K562 (cell line): ENCODE measurements around the gene KCNQ2. TPM values are rescaled to one million over a fixed set of nuclear protein-coding genes. Genes with fewer than 3 reads are reported as not detected.

Experiments
- ATAC-seq: fragments of 200-7000 bp; cut with Tn5 transposase; 3 replicates; pipeline ENCODE4 v1.9.1; 2020; ENCODE audit warnings: moderate library complexity
- BruUV-seq: library from RNA; stranded (reverse); fragments of 400-500 nt; replicated peaks from 2 replicates; lab custom pipeline; 2021; lab: Mats Ljungman, UMichigan
- CTCF ChIA-PET: fragments of 300-600 bp; formaldehyde crosslinking; extraction: SDS; loops from one replicate; lab custom pipeline; 2021; ENCODE audit warnings: low intra/inter-chr PET ratio; lab: Yijun Ruan, JAX
- POLR2A ChIA-PET: fragments of 300-600, 350-650 bp; sonication (Branson Sonifier 250); formaldehyde crosslinking; extraction: SDS; loops from one replicate; lab custom pipeline; 2021; ENCODE audit warnings: antibody characterized with exemption, inconsistent platforms; lab: Yijun Ruan, JAX
- DNase-seq, 4 experiments: peaks; one replicate each; pipeline versions ENCODE4 v3.0.0 to v3.0.0-alpha.2; 2011 to 2018; ENCODE audit warnings: low spot score in 3 of 4, mixed read lengths in 3 of 4; ENCODE audit errors: extremely low read depth in 1 of 4
- FAIRE-seq: peaks from 2 replicates; lab custom pipeline; 2011; peaks lifted over from hg19 to GRCh38; lab: Jason Lieb, UNC
- H2AFZ ChIP-seq: 2 replicates; pipeline ENCODE4 v1.6.0; 2011; ENCODE audit warnings: low read depth, low read length, control low read depth, inconsistent platforms
- H3K27ac ChIP-seq: fragments of 200-600 bp; 3 replicates; pipeline ENCODE4 v1.8.0; 2011; ENCODE audit warnings: low read depth, mild to moderate bottlenecking, control low read depth, inconsistent platforms, low read length, moderate library complexity, mixed read lengths; ENCODE audit errors: extremely low read depth
- H3K27me3 ChIP-seq, 2 experiments: fragments of 300-600 bp in 1 of 2; 2 replicates in 1 of 2; 3 replicates in 1 of 2; pipeline versions ENCODE4 v1.6.0 to v1.8.0; 2011; ENCODE audit warnings: inconsistent platforms in 2 of 2, low read length in 2 of 2, mild to moderate bottlenecking in 1 of 2, mixed read lengths in 1 of 2, moderate library complexity in 1 of 2; ENCODE audit not compliant: control insufficient read depth in 2 of 2, insufficient read depth in 2 of 2
- H3K36me3 ChIP-seq: fragments of 300-600 bp; 3 replicates; pipeline ENCODE4 v1.8.0; 2011; ENCODE audit warnings: mild to moderate bottlenecking, low read length, inconsistent platforms; ENCODE audit not compliant: control insufficient read depth, insufficient read depth
- H3K4me1 ChIP-seq, 2 experiments: fragments of 200-600 bp in 1 of 2; replicated peaks in 1 of 2; 2 replicates in 1 of 2; 3 replicates in 1 of 2; pipeline versions ENCODE4 v1.5.1 to v1.8.0; 2011; ENCODE audit warnings: inconsistent platforms in 2 of 2, low read length in 2 of 2, mild to moderate bottlenecking in 1 of 2, mixed read lengths in 1 of 2, moderate library complexity in 1 of 2; ENCODE audit not compliant: control insufficient read depth in 2 of 2, insufficient read depth in 2 of 2
- H3K4me2 ChIP-seq: 2 replicates; pipeline ENCODE4 v1.6.1; 2011; ENCODE audit warnings: low read length, control low read depth, inconsistent platforms, mixed read lengths; ENCODE audit not compliant: insufficient read depth
- H3K4me3 ChIP-seq: fragments of 200-600 bp; sonication (generic), shearing (Covaris generic); 2 replicates; pipeline ENCODE4 v1.5.1; 2016; ENCODE audit warnings: control low read depth, inconsistent platforms
- H3K79me2 ChIP-seq: fragments of 200-600 bp; 3 replicates; pipeline ENCODE4 v1.8.0; 2011; ENCODE audit warnings: low read length, inconsistent platforms; ENCODE audit not compliant: control insufficient read depth, insufficient read depth
- H3K9ac ChIP-seq, 2 experiments: 2 replicates each; pipeline versions ENCODE4 v1.6.0 to v1.6.1; 2011; ENCODE audit warnings: low read depth in 2 of 2, low read length in 2 of 2, control low read depth in 1 of 2, inconsistent platforms in 1 of 2, mild to moderate bottlenecking in 1 of 2, mixed read lengths in 1 of 2; ENCODE audit not compliant: insufficient read depth in 1 of 2
- H3K9me1 ChIP-seq: one replicate; pipeline ENCODE4 v1.6.0; 2011; ENCODE audit warnings: inconsistent platforms, mild to moderate bottlenecking, low read length, moderate library complexity; ENCODE audit not compliant: control insufficient read depth, insufficient read depth
- H3K9me3 ChIP-seq: replicated peaks from 2 replicates; pipeline ENCODE4 v1.5.1; 2011; ENCODE audit warnings: low read depth, low read length, inconsistent platforms; ENCODE audit not compliant: control insufficient read depth, insufficient read depth
- H4K20me1 ChIP-seq: replicated peaks from 2 replicates; pipeline ENCODE4 v1.6.1; 2011; ENCODE audit warnings: low read length, inconsistent platforms, mixed read lengths; ENCODE audit not compliant: control insufficient read depth, insufficient read depth
- ADNP ChIP-seq: fragments of 200-800 bp; sonication (Bioruptor generic); IDR thresholded peaks from 2 replicates; pipeline ENCODE4 v1.6.1; 2016; ENCODE audit warnings: missing genetic modification characterization, missing compliant biosample characterization
- ARHGAP35 ChIP-seq: fragments of 450-650 bp; IDR thresholded peaks from 2 replicates; pipeline ENCODE4 v1.6.1; 2018; ENCODE audit not compliant: partially characterized antibody
- BRD9 ChIP-seq: fragments of 450-650 bp; IDR thresholded peaks from 2 replicates; pipeline ENCODE4 v1.6.1; 2018; ENCODE audit warnings: low read depth; ENCODE audit not compliant: partially characterized antibody
- CXXC5 ChIP-seq: fragments of 250-450 bp; sonication (Bioruptor Pico); IDR thresholded peaks from 2 replicates; pipeline ENCODE4 v1.8.0; 2022; ENCODE audit warnings: inconsistent platforms, mild to moderate bottlenecking, moderate library complexity
- DPF2 ChIP-seq: fragments of 450-650 bp; IDR thresholded peaks from 2 replicates; pipeline ENCODE4 v1.6.1; 2016
- KAT7 ChIP-seq: sonication (generic); formaldehyde crosslinking; IDR thresholded peaks from 2 replicates; pipeline ENCODE4 v1.8.0; 2022; ENCODE audit warnings: missing genetic modification reagents, mild to moderate bottlenecking, borderline replicate concordance
- MED1 ChIP-seq: sonication (generic); formaldehyde crosslinking; IDR thresholded peaks from 2 replicates; pipeline ENCODE4 v1.8.1; 2023; ENCODE audit warnings: missing genetic modification reagents, borderline replicate concordance
- MLX ChIP-seq, 2 experiments: fragments of 450-650 bp in 1 of 2; sonication (generic) in 1 of 2; formaldehyde crosslinking; conservative IDR thresholded peaks; 2 replicates each; pipeline versions ENCODE4 v1.4.0 to v1.8.1; 2020 to 2022; ENCODE audit warnings: mild to moderate bottlenecking in 1 of 2, missing genetic modification reagents in 1 of 2
- NR0B1 ChIP-seq: fragments of 450-650 bp; IDR thresholded peaks from one replicate; pipeline ENCODE4 v1.6.1; 2018; ENCODE audit warnings: mild to moderate bottlenecking, moderate library complexity; ENCODE audit not compliant: partially characterized antibody
- PCBP1 ChIP-seq: fragments of 200-400 bp; formaldehyde crosslinking; IDR thresholded peaks from 2 replicates; pipeline ENCODE4 v1.6.1; 2018; ENCODE audit warnings: mild to moderate bottlenecking, low read depth, low read length; ENCODE audit not compliant: poor library complexity, severe bottlenecking
- POLR2A ChIP-seq: fragments of 450-650 bp; conservative IDR thresholded peaks from 2 replicates; pipeline ENCODE4 v1.6.1; 2016
- RUNX1 ChIP-seq: sonication (generic); IDR thresholded peaks from 2 replicates; pipeline ENCODE4 v1.6.1; 2016; ENCODE audit warnings: antibody characterized with exemption, low read depth
- SAFB ChIP-seq: fragments of 200-400 bp; formaldehyde crosslinking; IDR thresholded peaks from 2 replicates; pipeline ENCODE4 v1.6.1; 2017; ENCODE audit warnings: low read depth, low read length, borderline replicate concordance
- SMAD3 ChIP-seq: fragments of 450-650 bp; formaldehyde crosslinking; conservative IDR thresholded peaks from 2 replicates; pipeline ENCODE4 v1.4.0; 2020; ENCODE audit warnings: mild to moderate bottlenecking
- SMAD4 ChIP-seq: fragments of 250-450 bp; sonication (Bioruptor Pico); conservative IDR thresholded peaks from 2 replicates; pipeline ENCODE4 v1.8.0; 2021; ENCODE audit warnings: inconsistent platforms, mild to moderate bottlenecking, moderate library complexity
- ZFPM2 ChIP-seq: fragments of 250-450 bp; sonication (Bioruptor Pico); IDR thresholded peaks from 2 replicates; pipeline ENCODE4 v1.5.1; 2022; ENCODE audit warnings: mild to moderate bottlenecking
- ZNF134 ChIP-seq: fragments of 250-450 bp; sonication (Bioruptor Pico); conservative IDR thresholded peaks from 2 replicates; pipeline ENCODE4 v1.4.0; 2020
- ZNF143 ChIP-seq: sonication (generic); formaldehyde crosslinking; IDR thresholded peaks from 2 replicates; pipeline ENCODE4 v1.9.0; 2022; ENCODE audit warnings: mild to moderate bottlenecking, missing genetic modification reagents
- ZNF561 ChIP-seq: fragments of 450-650 bp; formaldehyde crosslinking; conservative IDR thresholded peaks from 2 replicates; pipeline ENCODE4 v1.4.0; 2020; ENCODE audit warnings: mild to moderate bottlenecking, moderate library complexity
- ZNF644 ChIP-seq: fragments of 200-800 bp; sonication (Bioruptor generic); IDR thresholded peaks from 2 replicates; pipeline ENCODE4 v1.6.1; 2016; ENCODE audit warnings: low read depth, missing genetic modification characterization, missing compliant biosample characterization
- WGBS: fragments of 100-300 bp; shearing (Covaris generic); methylation state at CpG from one replicate; pipeline ENCODE4 v1.1.6; 2016; ENCODE audit warnings: low coverage, mixed read lengths; ENCODE audit not compliant: insufficient coverage; ENCODE audit errors: missing lambda C conversion rate; 5-methylcytosine and 5-hydroxymethylcytosine counted together
- in situ Hi-C: fragments of 300-500 bp; cut with MboI; formaldehyde crosslinking; loops from 4 replicates; pipeline ENCODE4 v1.15.0; 2018; ENCODE audit warnings: inconsistent platforms, mixed read lengths
- intact Hi-C: fragments of 100-400 bp; cut with micrococcal nuclease; formaldehyde crosslinking; loops from 2 replicates; pipeline ENCODE4 v1.14.2; 2022
- polyA plus RNA-seq, 8 experiments: library from polyadenylated mRNA; depleted of rRNA in 4 of 8; stranded (reverse) in 5 of 8; unstranded in 3 of 8; fragments of >200 nt; fragmentation: Nextera tagmentation in 2 of 8; fragmentation: Illumina TruSeq in 1 of 8; extraction: Ambion mirVana in 2 of 8; extraction: Trizol in 1 of 8; gene quantifications; 2 replicates each; pipeline versions ENCODE4 v1.2.1 to v1.2.3, GENCODE V29; 2011 to 2014; ENCODE audit warnings: inconsistent platforms in 1 of 8, missing spikeins in 1 of 8
- total RNA-seq, 7 experiments: library from RNA; depleted of rRNA in 6 of 7; stranded (reverse); fragments of >200 nt in 6 of 7; fragmentation: Illumina TruSeq in 2 of 7; extraction: Trizol in 2 of 7; gene quantifications; 2 replicates each; pipeline versions ENCODE4 v1.2.1 to v1.2.3, GENCODE V29; 2011 to 2021; ENCODE audit warnings: low replicate concordance in 1 of 7

The KCNQ2 gene
- total and polyA plus RNA-seq, 9 of the 15 experiments (the other 6 are each of a cell fraction or from before 2014, with no cell fraction given): 0.13 to 0.16 TPM; not detected in 7

GRCh38 chr20:63504642-63505041 is 32.2 kb upstream of the KCNQ2 start:
- no peak for FAIRE-seq
- Histone ChIP-seq H3K79me2 (no peaks in the 10 kb centered on the region), H3K9me3 (peaks cover 6% of the 10 kb centered on the region), H3K9ac (no peak overlapping the region), H3K4me1 (peaks cover 0 to 48% of the 10 kb centered on the region in 2 experiments; a peak in 4 of 5 replicates), H3K9me1 (no peaks in the 10 kb centered on the region), H3K27me3 (peaks cover 18 to 36% of the 10 kb centered on the region in 2 experiments; a peak in 4 of 5 replicates), H3K27ac (no peak overlapping the region), H3K4me2 (no peak overlapping the region), H3K4me3 (no peak overlapping the region), H4K20me1 (no peaks in the 10 kb centered on the region), H3K36me3 (no peaks in the 10 kb centered on the region), H2AFZ (no peak overlapping the region)
- ChIA-PET POLR2A (interaction anchor here (0.6 to 2.5 kb wide), 3 partner anchors 16 to 18 kb away, joined by 4 to 7 read pairs (median 4); partner anchors contain the start of gene PPDPF), CTCF (no interaction called here)
- no peak for ATAC-seq
- in situ Hi-C loops (no loop called here), intact Hi-C loops (no loop called here)
- WGBS: 27% methylated on average over 9 of the region's 9 CpGs
- no peak for TF ChIP-seq MED1 (CRISPR knock-in tag)
- TF ChIP-seq POLR2A: no peak
- TF ChIP-seq ZNF143 (CRISPR knock-in tag): no peak
- no peak for TF ChIP-seq ARHGAP35
- TF ChIP-seq ZNF134 (CRISPR knock-in tag): no peak
- TF ChIP-seq NR0B1: no peak
- TF ChIP-seq SMAD3 (CRISPR knock-in tag): no peak
- TF ChIP-seq SMAD4 (CRISPR knock-in tag): no peak
- no peak for TF ChIP-seq DPF2
- TF ChIP-seq CXXC5 (CRISPR knock-in tag): no peak
- no peak for TF ChIP-seq ZFPM2 (CRISPR knock-in tag)
- TF ChIP-seq KAT7 (CRISPR knock-in tag): no peak
- TF ChIP-seq ZNF561 (CRISPR knock-in tag): no peak
- TF ChIP-seq MLX (CRISPR knock-in tag; conservative IDR thresholded peaks at IDR 0.05): no peak
- no peak for TF ChIP-seq RUNX1
- TF ChIP-seq PCBP1: no peak
- TF ChIP-seq SAFB: no peak
- no peak for TF ChIP-seq ADNP (tag)
- no peak for TF ChIP-seq ZNF644 (tag)
- no peak for TF ChIP-seq BRD9
- DNase-seq: no peak
- no TSS peak for BruUV-seq
